OCI-LY1 (cell line): ENCODE data around the gene ESPL1.

ENCODE experiments used
- H2AFZ ChIP-seq: fragments of 200-600 bp; sonication (generic), shearing (Covaris generic); 2 replicates; pipeline ENCODE4 v1.6.0; 2014; ENCODE audit warnings: antibody characterized with exemption, mild to moderate bottlenecking, low read length
- H3F3A ChIP-seq: fragments of 200-600 bp; sonication (generic), shearing (Covaris generic); 2 replicates; pipeline ENCODE4 v1.6.0; 2014; ENCODE audit warnings: mild to moderate bottlenecking, antibody characterized with exemption, low read length, moderate library complexity; ENCODE audit not compliant: insufficient read depth
- H3K27ac ChIP-seq: fragments of 200-600 bp; sonication (generic); 2 replicates; pipeline ENCODE4 v1.5.1; 2014; ENCODE audit warnings: low read length, mixed run types, mild to moderate bottlenecking, low read depth; ENCODE audit not compliant: poor library complexity, severe bottlenecking
- H3K27me3 ChIP-seq: fragments of 200-600 bp; sonication (generic); 2 replicates; pipeline ENCODE4 v1.6.0; 2014; ENCODE audit warnings: antibody characterized with exemption, mild to moderate bottlenecking, low read length, moderate library complexity; ENCODE audit not compliant: insufficient read depth
- H3K36me3 ChIP-seq: fragments of 200-600 bp; sonication (generic); 2 replicates; pipeline ENCODE4 v1.6.1; 2014; ENCODE audit warnings: mild to moderate bottlenecking, antibody characterized with exemption, low read length, moderate library complexity, mixed read lengths; ENCODE audit not compliant: insufficient read depth
- H3K4me1 ChIP-seq: fragments of 200-600 bp; sonication (generic); 2 replicates; pipeline ENCODE4 v1.5.1; 2014; ENCODE audit warnings: mild to moderate bottlenecking, low read length, moderate library complexity; ENCODE audit not compliant: insufficient read depth, severe bottlenecking
- H3K4me2 ChIP-seq: fragments of 200-600 bp; sonication (generic), shearing (Covaris generic); 2 replicates; pipeline ENCODE4 v1.6.1; 2014; ENCODE audit warnings: low read length
- H3K4me3 ChIP-seq: fragments of 200-600 bp; sonication (generic); 2 replicates; pipeline ENCODE4 v1.5.1; 2014; ENCODE audit warnings: low read length, low read depth, mild to moderate bottlenecking, mixed read lengths; ENCODE audit not compliant: poor library complexity, severe bottlenecking
- H3K79me2 ChIP-seq: fragments of 200-600 bp; shearing (Covaris generic); 2 replicates; pipeline ENCODE4 v1.6.1; 2016; ENCODE audit warnings: mixed run types, low read length, mixed read lengths; ENCODE audit not compliant: insufficient read depth
- H3K9ac ChIP-seq: fragments of 200-600 bp; sonication (generic), shearing (Covaris generic); 2 replicates; pipeline ENCODE4 v1.6.1; 2014; ENCODE audit warnings: mild to moderate bottlenecking, low read length, mixed read lengths
- H3K9me2 ChIP-seq: fragments of 200-600 bp; sonication (generic), shearing (Covaris generic); 2 replicates; pipeline ENCODE4 v1.6.1; 2014; ENCODE audit warnings: low read depth, mild to moderate bottlenecking, low read length, mixed read lengths
- H3K9me3 ChIP-seq: fragments of 200-600 bp; shearing (Covaris generic); 2 replicates; pipeline ENCODE4 v1.6.1; 2014; ENCODE audit warnings: low read length, mixed read lengths
- H4K20me1 ChIP-seq: fragments of 200-600 bp; sonication (generic), shearing (Covaris generic); 2 replicates; pipeline ENCODE4 v1.6.0; 2016; ENCODE audit warnings: mild to moderate bottlenecking, low read length; ENCODE audit not compliant: insufficient read depth
- EZH2 ChIP-seq: fragments of 200-600 bp; sonication (generic), shearing (Covaris generic); IDR thresholded peaks from 2 replicates; pipeline ENCODE4 v1.8.0; 2017; ENCODE audit warnings: borderline replicate concordance, mixed run types, mild to moderate bottlenecking, antibody characterized with exemption, low read length, moderate library complexity, mixed read lengths
- TF ChIP-seq, protein P1 (sequence below): fragments of 200-600 bp; sonication (generic), shearing (Covaris generic); IDR thresholded peaks from 2 replicates; pipeline ENCODE4 v1.5.1; 2017; ENCODE audit warnings: mild to moderate bottlenecking, antibody characterized with exemption, low read length, moderate library complexity, mixed read lengths

Gene ESPL1

DNA sequence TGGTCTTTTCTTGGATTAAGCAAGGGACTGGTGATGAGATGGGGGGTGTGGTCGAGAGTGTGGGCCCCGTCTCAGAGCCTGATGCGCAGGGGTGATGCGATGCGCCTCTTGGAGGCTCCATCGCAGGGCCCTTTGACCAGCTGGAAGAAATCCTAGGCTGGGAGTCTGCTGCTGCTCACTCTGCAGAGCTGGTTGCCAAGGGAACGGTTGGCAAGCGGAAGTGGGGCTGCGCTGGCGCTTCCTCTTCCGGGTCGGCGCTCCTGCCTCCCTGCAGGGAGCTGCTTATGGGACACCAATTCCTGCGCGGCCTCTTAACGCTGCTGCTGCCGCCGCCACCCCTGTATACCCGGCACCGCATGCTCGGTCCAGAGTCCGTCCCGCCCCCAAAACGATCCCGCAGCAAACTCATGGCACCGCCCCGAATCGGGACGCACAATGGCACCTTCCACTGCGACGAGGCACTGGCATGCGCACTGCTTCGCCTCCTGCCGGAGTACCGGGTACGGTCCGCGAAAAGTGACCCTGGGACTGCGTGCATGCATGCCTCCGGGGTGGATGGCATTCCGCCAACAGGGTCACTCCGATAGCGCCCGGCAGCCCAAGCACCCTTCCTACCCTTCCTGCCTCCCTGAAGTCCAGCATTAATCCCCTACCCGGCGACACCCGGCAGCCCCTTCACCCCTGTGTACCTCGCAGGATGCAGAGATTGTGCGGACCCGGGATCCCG lies 31.5 kb downstream of the ESPL1 start, which contains the start of gene MYG1:
Gene MYG1, plus strand, starts transcription at position 242 of the 727 bp plus-strand sequence. Its CDS starts 43 bp downstream, at position 285.
- Histone ChIP-seq H3K4me2 (peak within 1 kb of the TSS; percentile 98), H2AFZ (no peak within 1 kb of the TSS), H3K9me3 (no peaks in the 10 kb centered on the region), H3K9me2 (no peaks in the 10 kb centered on the region), H3K9ac (peak within 1 kb of the TSS; percentile 90), H3K4me3 (peak within 1 kb of the TSS; percentile 94), H3K4me1 (peaks cover 42% of the 10 kb centered on the region), H3K27me3 (no peaks in the 10 kb centered on the region), H3F3A (no peaks in the 10 kb centered on the region), H3K36me3 (peaks cover 44% of the 10 kb centered on the region), H4K20me1 (no peaks in the 10 kb centered on the region), H3K27ac (peak within 1 kb of the TSS; percentile 43), H3K79me2 (peaks cover 16% of the 10 kb centered on the region)
- TF ChIP-seq, protein P1, sequence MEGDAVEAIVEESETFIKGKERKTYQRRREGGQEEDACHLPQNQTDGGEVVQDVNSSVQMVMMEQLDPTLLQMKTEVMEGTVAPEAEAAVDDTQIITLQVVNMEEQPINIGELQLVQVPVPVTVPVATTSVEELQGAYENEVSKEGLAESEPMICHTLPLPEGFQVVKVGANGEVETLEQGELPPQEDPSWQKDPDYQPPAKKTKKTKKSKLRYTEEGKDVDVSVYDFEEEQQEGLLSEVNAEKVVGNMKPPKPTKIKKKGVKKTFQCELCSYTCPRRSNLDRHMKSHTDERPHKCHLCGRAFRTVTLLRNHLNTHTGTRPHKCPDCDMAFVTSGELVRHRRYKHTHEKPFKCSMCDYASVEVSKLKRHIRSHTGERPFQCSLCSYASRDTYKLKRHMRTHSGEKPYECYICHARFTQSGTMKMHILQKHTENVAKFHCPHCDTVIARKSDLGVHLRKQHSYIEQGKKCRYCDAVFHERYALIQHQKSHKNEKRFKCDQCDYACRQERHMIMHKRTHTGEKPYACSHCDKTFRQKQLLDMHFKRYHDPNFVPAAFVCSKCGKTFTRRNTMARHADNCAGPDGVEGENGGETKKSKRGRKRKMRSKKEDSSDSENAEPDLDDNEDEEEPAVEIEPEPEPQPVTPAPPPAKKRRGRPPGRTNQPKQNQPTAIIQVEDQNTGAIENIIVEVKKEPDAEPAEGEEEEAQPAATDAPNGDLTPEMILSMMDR, result no peak
- no peak for TF ChIP-seq EZH2

DNA sequence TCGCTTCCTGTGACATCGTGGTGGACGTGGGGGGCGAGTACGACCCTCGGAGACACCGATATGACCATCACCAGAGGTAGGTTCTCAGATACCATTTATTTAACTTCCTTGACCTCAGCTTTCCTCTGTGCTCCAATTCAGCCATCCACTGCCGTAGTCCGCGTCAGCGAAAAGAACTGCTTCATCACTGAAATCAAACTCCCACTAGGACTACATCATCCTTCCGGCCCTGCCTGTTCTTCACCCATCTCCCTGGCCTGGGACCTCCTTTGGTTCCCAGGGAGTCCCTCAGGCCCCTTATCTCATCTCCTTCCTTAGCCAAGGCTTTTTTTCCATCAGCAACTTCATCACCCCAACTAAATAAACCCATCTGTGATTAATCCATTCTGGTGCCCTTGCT lies 32.1 kb downstream of the ESPL1 start:
- Histone ChIP-seq H3K9me3 (no peaks in the 10 kb centered on the region), H3K4me3 (peak overlapping the region; percentile 94), H3K9ac (peak overlapping the region; percentile 90), H2AFZ (no peak overlapping the region), H3K4me2 (peak overlapping the region; percentile 98), H3K79me2 (peaks cover 16% of the 10 kb centered on the region), H4K20me1 (no peaks in the 10 kb centered on the region), H3F3A (no peaks in the 10 kb centered on the region), H3K27me3 (no peaks in the 10 kb centered on the region), H3K27ac (no peak overlapping the region), H3K36me3 (peaks cover 46% of the 10 kb centered on the region), H3K4me1 (peaks cover 37% of the 10 kb centered on the region), H3K9me2 (no peaks in the 10 kb centered on the region)
- TF ChIP-seq, protein P1, result no peak
- TF ChIP-seq EZH2, result no peak

DNA sequence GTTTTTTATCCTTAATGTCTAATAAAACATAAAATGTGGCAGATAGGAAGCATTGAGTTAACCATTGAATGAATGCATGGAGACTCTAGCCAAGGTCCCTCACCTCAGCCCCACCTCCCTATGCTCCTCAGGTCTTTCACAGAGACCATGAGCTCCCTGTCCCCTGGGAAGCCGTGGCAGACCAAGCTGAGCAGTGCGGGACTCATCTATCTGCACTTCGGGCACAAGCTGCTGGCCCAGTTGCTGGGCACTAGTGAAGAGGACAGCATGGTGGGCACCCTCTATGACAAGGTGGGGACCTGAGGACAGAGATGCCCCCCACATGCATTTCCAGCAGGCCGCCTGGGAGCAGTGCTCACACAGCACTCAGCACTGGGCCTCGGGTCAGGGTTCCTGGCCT lies 34.8 kb downstream of the ESPL1 start:
- Histone ChIP-seq H3F3A (no peaks in the 10 kb centered on the region), H3K27ac (no peak overlapping the region), H4K20me1 (no peaks in the 10 kb centered on the region), H3K79me2 (0 out of 2 replicates have a peak, but pooled peaks cover 5% of the 10 kb centered on the region), H3K4me3 (no peak overlapping the region), H3K9ac (no peak overlapping the region), H3K4me2 (no peak overlapping the region), H3K36me3 (peaks cover 64% of the 10 kb centered on the region), H3K9me3 (no peaks in the 10 kb centered on the region), H3K9me2 (no peaks in the 10 kb centered on the region), H3K4me1 (peaks cover 24% of the 10 kb centered on the region), H3K27me3 (no peaks in the 10 kb centered on the region), H2AFZ (no peak overlapping the region)
- TF ChIP-seq, protein P1, result no peak
- no peak for TF ChIP-seq EZH2
